GM21447 (cell line): ENCODE measurements around the gene CLK2.
"Not testable (repeated sequence)": the region's sequence is repeated elsewhere in the genome, so short reads cannot be mapped to it uniquely, and the experiment has no call there.

Experiments
- ATAC-seq: cut with Tn5 transposase; IDR thresholded peaks from one replicate; pipeline ENCODE4 v1.9.1; 2021; ENCODE audit not compliant: unreplicated experiment

CLK2 gene

DNA sequence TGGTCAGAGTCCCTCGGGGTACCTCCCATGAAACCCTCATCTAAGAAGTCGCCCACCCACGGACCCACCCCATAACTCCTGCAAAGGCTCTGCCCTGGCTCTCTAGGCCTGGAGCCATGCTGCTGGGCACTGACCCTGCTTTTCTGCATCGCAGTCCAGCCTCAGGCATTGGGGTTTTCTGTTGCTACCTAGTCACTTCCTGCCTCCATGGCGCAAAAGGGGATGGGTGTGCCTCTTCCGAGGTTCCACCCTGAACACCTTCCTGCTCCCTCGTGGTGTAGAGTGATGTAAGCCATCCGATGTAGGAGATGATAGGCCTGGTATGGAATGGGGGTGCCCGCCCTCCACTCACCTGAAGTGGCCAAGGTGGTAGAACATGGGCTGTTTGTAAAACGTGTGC, 58.6 kb downstream of the CLK2 start:
- ATAC-seq: not testable (repeated sequence)
